ENCODE measurements around the gene GIPR. TPM values are rescaled to one million over a fixed set of nuclear protein-coding genes. Genes with fewer than 3 reads are reported as not detected.

GIPR gene
- total and polyA plus RNA-seq, 7 donors: under 0.01 to 0.08 TPM; not detected in 5

GRCh38 chr19:45636902-45637301 is 31.1 kb upstream of the GIPR start:
- H3K9me3 ChIP-seq: no peaks in the 10 kb centered on the region
- no peak for DNase-seq
- TF ChIP-seq CTCF (IDR thresholded peaks at IDR 0.05): no peak
- H3K27ac ChIP-seq: peak overlapping the region; percentile 47
- no peak for ATAC-seq
- H3K4me3 ChIP-seq: no peak overlapping the region
- H3K36me3 ChIP-seq (ENCODE audit: insufficient read depth in 1 of 2, low read depth in 1 of 2): no peaks in the 10 kb centered on the region
- H3K4me1 ChIP-seq: peaks cover 17% of the 10 kb centered on the region
- intact Hi-C loops (cut with DNase I): no loop called here
- 42 to 60% (median 53%) methylated on average over 2 of the region's 2 CpGs for WGBS, 3 donors
- H3K27me3 ChIP-seq (ENCODE audit: insufficient read depth in 3 of 3, low read length in 2 of 3): no peaks in the 10 kb centered on the region

- H3K4me1 ChIP-seq: peaks cover 27% of the 10 kb centered on the region
- no peak for ATAC-seq
- no peak for TF ChIP-seq CTCF (IDR thresholded peaks at IDR 0.05)
- intact Hi-C loops (cut with DNase I): no loop called here
- peak overlapping the region; percentile 68 for H3K4me3 ChIP-seq
- H3K27ac ChIP-seq: peak overlapping the region; percentile 47
- no peak for DNase-seq
- no peaks in the 10 kb centered on the region for H3K9me3 ChIP-seq
- no peaks in the 10 kb centered on the region for H3K27me3 ChIP-seq (ENCODE audit: insufficient read depth in 3 of 3, low read length in 2 of 3)
- no peaks in the 10 kb centered on the region for H3K36me3 ChIP-seq (ENCODE audit: insufficient read depth in 1 of 2, low read depth in 1 of 2)
- WGBS, 3 donors: 45 to 68% (median 53%) methylated on average over 19 of the region's 19 CpGs
Measured at GRCh38 chr19:45637890-45638667, 29.9 kb upstream of the GIPR start.

GRCh38 chr19:45638930-45639729 is 28.9 kb upstream of the GIPR start, which contains the start of gene EML2:
Gene EML2, minus strand, starts transcription at chr19:45639397. Its CDS starts 21 bp downstream, at chr19:45639376.
- H3K27me3 ChIP-seq (ENCODE audit: insufficient read depth in 3 of 3, low read length in 2 of 3): peaks cover 0 to 7% (median 0%) of the 10 kb centered on the region in 3 donors
- ATAC-seq (peak in 3 of 4 donors; percentile 29 to 46 (median 40)), DNase-seq (peak; percentile 49 to 60)
- peak within 1 kb of the TSS; percentile 68 for H3K4me3 ChIP-seq
- peaks cover 27% of the 10 kb centered on the region for H3K4me1 ChIP-seq
- H3K9me3 ChIP-seq: no peaks in the 10 kb centered on the region
- WGBS, 3 donors: 5 to 7% (median 5%) methylated on average over 47 to 52 of the region's 52 CpGs
- no peak for TF ChIP-seq CTCF (IDR thresholded peaks at IDR 0.05)
- H3K27ac ChIP-seq: peak within 1 kb of the TSS; percentile 47
- no peaks in the 10 kb centered on the region for H3K36me3 ChIP-seq (ENCODE audit: insufficient read depth in 1 of 2, low read depth in 1 of 2)
- intact Hi-C loops (cut with DNase I): no loop called here

- Histone ChIP-seq H3K27me3 (ENCODE audit: insufficient read depth in 3 of 3, low read length in 2 of 3) (peaks cover 0 to 17% (median 0%) of the 10 kb centered on the region in 3 donors), H3K4me3 (no peak overlapping the region), H3K36me3 (ENCODE audit: insufficient read depth in 1 of 2, low read depth in 1 of 2) (no peaks in the 10 kb centered on the region), H3K27ac (peak overlapping the region; percentile 72), H3K4me1 (peaks cover 30% of the 10 kb centered on the region), H3K9me3 (no peaks in the 10 kb centered on the region)
- TF ChIP-seq CTCF (IDR thresholded peaks at IDR 0.05): no peak
- ATAC-seq (no peak), DNase-seq (no peak)
- intact Hi-C loops (cut with DNase I): loop anchor here in 1 of 2 donors (5.0 kb wide), 1 partner anchor 204 kb away; no protein-coding TSS in a partner anchor
- 60 to 66% (median 61%) methylated on average over 17 of the region's 17 CpGs for WGBS, 3 donors
Measured at GRCh38 chr19:45640849-45641273, 27.2 kb upstream of the GIPR start.
